HepG2 (cell line): ENCODE measurements around the gene ACSF3. TPM values are rescaled to one million over a fixed set of nuclear protein-coding genes. Genes with fewer than 3 reads are reported as not detected.

ENCODE experiments used
- ATF2 ChIP-seq: sonication (generic); formaldehyde crosslinking; IDR thresholded peaks from 2 replicates; pipeline ENCODE4 v1.4.0; 2020; ENCODE audit warnings: missing genetic modification reagents
- CEBPZ ChIP-seq: IDR thresholded peaks from 2 replicates; pipeline ENCODE4 v1.6.1; 2012; ENCODE audit warnings: low read length, improper control_type of control experiment
- CSRNP1 ChIP-seq: sonication (generic); formaldehyde crosslinking; IDR thresholded peaks from 2 replicates; pipeline ENCODE4 v1.8.1; 2023; ENCODE audit warnings: mild to moderate bottlenecking, missing genetic modification reagents
- DZIP1 ChIP-seq: sonication (generic); formaldehyde crosslinking; IDR thresholded peaks from 2 replicates; pipeline ENCODE4 v1.5.0; 2020; ENCODE audit warnings: mild to moderate bottlenecking, missing genetic modification reagents
- JUN ChIP-seq: sonication (generic); formaldehyde crosslinking; IDR thresholded peaks from 2 replicates; pipeline ENCODE4 v1.4.0; 2020; ENCODE audit warnings: mild to moderate bottlenecking, missing genetic modification reagents
- KDM2A ChIP-seq: sonication (generic); formaldehyde crosslinking; IDR thresholded peaks from 2 replicates; pipeline ENCODE4 v1.4.0; 2020; ENCODE audit warnings: low read depth, missing genetic modification reagents, borderline replicate concordance
- NCOA1 ChIP-seq: sonication (generic); formaldehyde crosslinking; IDR thresholded peaks from 2 replicates; pipeline ENCODE4 v1.9.0; 2021; ENCODE audit warnings: missing genetic modification reagents
- NPAS2 ChIP-seq: sonication (generic); formaldehyde crosslinking; IDR thresholded peaks from 2 replicates; pipeline ENCODE4 v1.8.0; 2022; ENCODE audit warnings: mild to moderate bottlenecking, missing genetic modification reagents, borderline replicate concordance
- PHF21A ChIP-seq: sonication (generic); formaldehyde crosslinking; IDR thresholded peaks from 2 replicates; pipeline ENCODE4 v1.5.0; 2020; ENCODE audit warnings: mild to moderate bottlenecking, missing genetic modification reagents
- RARG ChIP-seq: sonication (generic); formaldehyde crosslinking; IDR thresholded peaks from 2 replicates; pipeline ENCODE4 v1.4.0; 2020; ENCODE audit warnings: low read depth, mild to moderate bottlenecking, missing genetic modification reagents
- RFXANK ChIP-seq: IDR thresholded peaks from 2 replicates; pipeline ENCODE4 v1.6.1; 2016
- SALL1 ChIP-seq: sonication (generic); formaldehyde crosslinking; IDR thresholded peaks from 2 replicates; pipeline ENCODE4 v1.8.0; 2022; ENCODE audit warnings: mild to moderate bottlenecking, missing genetic modification reagents
- TARDBP ChIP-seq: sonication (generic); formaldehyde crosslinking; IDR thresholded peaks from 2 replicates; pipeline ENCODE4 v1.8.0; 2022; ENCODE audit warnings: mild to moderate bottlenecking, missing genetic modification reagents
- TRIM22 ChIP-seq: fragments of 450-650 bp; IDR thresholded peaks from 2 replicates; pipeline ENCODE4 v1.6.1; 2017
- ZNF710 ChIP-seq: sonication (generic); formaldehyde crosslinking; IDR thresholded peaks from 2 replicates; pipeline ENCODE4 v1.5.0; 2020; ENCODE audit warnings: mild to moderate bottlenecking, missing genetic modification reagents, borderline replicate concordance
- polyA plus RNA-seq, 8 experiments: library from polyadenylated mRNA; depleted of rRNA in 3 of 8; stranded (reverse) in 7 of 8; unstranded in 1 of 8; fragments of >200 nt; fragmentation: Illumina TruSeq in 4 of 8; extraction: Trizol in 4 of 8; gene quantifications; 2 replicates each; pipeline versions ENCODE4 v1.2.1 to v1.2.3, GENCODE V29; 2011 to 2016; ENCODE audit warnings: low read depth in 4 of 8, missing spikeins in 1 of 8, mixed read lengths in 1 of 8; ENCODE audit not compliant: insufficient read depth in 1 of 8
- total RNA-seq, 5 experiments: library from RNA; depleted of rRNA; stranded (reverse); fragments of >200 nt; fragmentation: Illumina TruSeq; extraction: Trizol; gene quantifications; 2 replicates each; pipeline ENCODE4 v1.2.3, GENCODE V29; 2016; ENCODE audit warnings: low read depth in 1 of 5

The ACSF3 gene
- total and polyA plus RNA-seq, 2 of the 13 experiments (the other 11 are each of a cell fraction or from before 2014, with no cell fraction given): 14.9 to 30.6 TPM

GRCh38 chr16:89184933-89185794, 91.5 kb downstream of the ACSF3 start (continued):
- TF ChIP-seq RFXANK (no peak), ATF2 (CRISPR knock-in tag) (0 out of 2 replicates have a peak, but pooled peaks have one; percentile 17), NCOA1 (CRISPR knock-in tag) (no peak), DZIP1 (CRISPR knock-in tag) (0 out of 2 replicates have a peak, but pooled peaks have one; percentile 68), PHF21A (no peak), ZNF710 (0 out of 2 replicates have a peak, but pooled peaks have one; percentile 29), NPAS2 (no peak), TARDBP (CRISPR knock-in tag) (peak; percentile 65), SALL1 (peak; percentile 18; the same call in 1 of the 2 replicates), RARG (CRISPR knock-in tag) (0 out of 2 replicates have a peak, but pooled peaks have one; percentile 41), KDM2A (CRISPR knock-in tag) (peak; percentile 79), TRIM22 (no peak), CEBPZ (no peak), JUN (CRISPR knock-in tag) (0 out of 2 replicates have a peak, but pooled peaks have one; percentile 10), CSRNP1 (CRISPR knock-in tag) (0 out of 2 replicates have a peak, but pooled peaks have one; percentile 15)
